ENCODE measurements around the gene OLFML1.

Gene OLFML1

DNA sequence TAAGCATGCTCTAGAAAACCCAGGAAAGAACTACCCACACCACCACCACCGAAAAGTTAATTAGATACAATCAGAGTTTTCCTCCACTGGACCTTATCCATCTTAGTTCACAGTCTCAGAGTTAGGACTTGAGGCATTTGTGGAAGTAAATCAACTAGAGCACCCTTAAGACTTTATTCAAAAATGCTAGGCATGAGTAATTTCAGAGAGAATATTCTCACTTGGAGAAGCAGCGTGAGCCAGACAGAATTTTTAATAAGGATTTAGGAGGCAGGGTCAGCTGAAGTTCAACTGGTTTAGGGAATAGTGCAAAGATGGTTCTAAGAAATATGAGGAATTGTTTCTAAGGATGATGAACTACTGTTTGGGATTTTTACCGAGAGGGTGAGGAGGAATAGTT, 1.2 kb upstream of the OLFML1 start:
- DNase-seq: no peak

DNA sequence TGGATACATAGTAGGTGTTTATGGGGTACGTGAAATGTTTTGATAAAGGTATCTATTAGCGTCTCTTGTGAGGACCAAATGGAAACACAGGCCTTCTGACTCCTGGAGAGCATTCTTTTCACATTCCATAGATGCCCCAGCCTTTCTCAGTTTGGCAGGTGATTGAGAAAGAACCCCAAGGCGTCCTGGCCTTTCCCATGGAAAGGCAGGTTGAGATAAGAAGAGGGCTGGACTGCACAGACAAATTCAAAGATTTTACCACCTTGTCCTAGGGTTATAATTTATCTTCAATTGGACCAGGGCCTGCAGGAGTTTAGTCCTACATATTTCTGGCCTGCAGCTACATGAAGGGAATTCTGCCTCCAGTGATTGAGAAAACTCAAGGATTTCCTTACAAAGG, 661 bp upstream of the OLFML1 start:
- DNase-seq: no peak

DNA sequence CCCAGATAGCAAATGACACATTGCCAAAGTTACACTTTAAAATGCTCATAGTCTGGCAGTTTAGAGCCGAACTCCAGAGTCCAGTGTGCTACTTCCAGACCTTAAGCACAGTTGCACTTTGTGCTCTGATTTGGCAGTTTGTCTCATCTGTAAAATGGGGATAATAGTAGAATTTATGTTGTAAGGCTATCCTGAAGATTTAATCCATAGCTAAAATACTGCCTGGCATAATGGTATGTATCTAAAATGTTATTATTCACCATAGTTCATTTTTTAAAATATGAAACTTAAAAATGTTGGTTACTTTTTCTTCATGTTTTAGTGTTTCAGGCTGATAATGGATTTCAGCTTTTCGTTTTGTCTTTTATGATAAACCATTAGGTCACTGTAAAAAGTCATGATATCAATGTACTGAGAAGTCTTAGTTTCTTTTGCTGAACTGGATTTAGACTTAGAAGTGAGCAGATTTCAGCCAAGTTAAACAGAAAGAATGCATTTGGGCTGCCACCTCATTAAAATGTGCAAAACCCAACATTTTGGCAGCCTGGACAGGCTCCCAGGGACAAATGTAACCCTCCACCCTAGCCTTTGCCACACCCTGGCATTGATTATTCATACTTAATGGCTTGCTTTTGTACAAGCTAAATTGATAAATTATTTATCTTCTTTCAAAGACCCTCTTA, 933 bp downstream of the OLFML1 start:
- no peak for DNase-seq

DNA sequence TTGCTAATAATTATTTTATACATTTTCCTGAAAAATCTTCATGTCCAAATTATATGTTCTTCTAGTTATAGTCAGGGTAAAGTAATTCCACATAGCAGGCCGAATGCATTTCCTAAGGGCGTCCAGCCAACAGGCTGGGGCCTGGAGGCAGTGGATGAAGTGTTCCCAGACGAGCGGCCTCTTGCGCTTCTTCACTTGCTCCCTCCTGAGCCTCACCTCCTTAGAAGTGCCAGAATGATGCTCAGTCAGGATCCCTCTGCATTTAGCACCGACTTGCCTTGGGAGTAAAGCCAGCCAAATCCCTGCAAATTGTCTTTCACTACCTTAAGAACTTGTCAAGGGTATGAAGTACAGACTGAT, 1.5 kb downstream of the OLFML1 start:
- DNase-seq: no peak

DNA sequence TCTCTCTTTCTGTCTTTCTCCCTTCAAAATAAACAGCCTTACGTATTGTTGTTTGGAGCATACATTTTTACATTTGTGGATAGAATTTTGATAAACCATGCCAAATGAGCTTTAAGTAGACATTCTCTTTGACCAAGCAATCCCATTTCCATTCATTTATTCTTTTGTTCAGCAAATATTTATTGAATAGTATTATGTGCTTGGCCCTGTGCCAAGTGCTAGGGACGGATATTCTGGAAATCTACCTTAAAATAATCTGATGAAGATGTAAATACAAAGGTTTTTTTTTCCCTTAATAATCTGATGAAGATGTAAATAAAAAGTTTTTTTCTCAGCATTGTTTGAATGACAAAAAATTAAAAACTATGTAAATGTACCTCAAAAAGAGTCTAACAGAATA, 2.1 kb downstream of the OLFML1 start:
- DNase-seq: no peak

DNA sequence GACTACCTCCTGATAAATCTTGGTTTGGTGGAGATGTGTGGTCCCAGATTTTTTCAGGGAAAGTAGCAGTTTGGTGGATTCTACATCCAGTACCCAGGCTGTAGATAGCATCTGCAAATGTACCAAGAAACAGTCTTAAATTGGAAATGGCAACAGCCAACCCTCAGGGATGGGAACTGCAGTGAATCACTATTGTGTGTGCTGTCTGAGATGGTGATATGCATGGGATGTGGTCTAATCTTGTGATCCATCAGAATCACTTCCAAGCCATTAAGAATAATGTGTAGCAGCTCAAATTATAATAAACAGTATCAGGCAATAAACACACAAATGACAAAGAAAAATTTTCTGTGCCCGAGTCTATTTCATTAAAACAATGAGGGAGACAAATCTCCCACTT, 3.4 kb downstream of the OLFML1 start:
- no peak for DNase-seq

DNA sequence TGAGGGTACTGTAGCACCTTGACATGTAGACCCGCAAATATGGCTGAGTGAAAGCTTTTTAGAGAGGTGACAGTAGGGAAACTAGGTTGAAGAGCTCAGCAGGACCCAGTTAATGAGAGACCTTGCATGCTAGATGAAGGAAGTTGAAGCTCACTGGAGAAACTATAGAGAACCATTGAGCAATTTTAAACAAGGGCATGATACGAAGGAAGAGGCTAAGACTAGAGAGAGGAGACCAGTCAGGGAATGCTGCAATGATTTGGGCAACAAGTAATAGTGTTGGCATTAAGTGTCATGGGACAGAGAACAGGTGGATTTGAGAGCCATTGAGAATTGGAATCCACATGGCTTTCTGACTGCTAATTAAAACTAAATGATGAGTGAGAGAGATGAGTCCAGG, 4.1 kb downstream of the OLFML1 start:
- no peak for DNase-seq

DNA sequence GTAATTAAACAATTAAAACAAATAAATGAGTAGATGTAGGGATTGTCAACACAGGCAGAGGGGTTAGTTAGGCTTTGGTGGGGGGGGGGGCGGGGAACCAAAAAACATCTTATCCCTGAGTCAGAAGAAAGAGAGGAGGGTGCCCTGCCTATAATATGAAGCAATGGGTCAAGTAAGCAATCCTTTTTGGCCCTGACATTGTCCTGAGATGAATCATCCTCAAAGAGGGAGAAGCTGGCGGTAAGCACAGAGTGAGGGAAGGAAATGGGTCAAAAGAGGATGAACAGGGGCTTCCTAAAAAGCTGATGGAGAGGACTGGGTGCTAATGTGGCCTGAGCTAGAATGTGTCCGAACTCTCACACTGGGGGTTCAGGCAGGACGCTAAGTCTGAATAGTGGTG, 4.7 kb downstream of the OLFML1 start:
- DNase-seq: no peak

DNA sequence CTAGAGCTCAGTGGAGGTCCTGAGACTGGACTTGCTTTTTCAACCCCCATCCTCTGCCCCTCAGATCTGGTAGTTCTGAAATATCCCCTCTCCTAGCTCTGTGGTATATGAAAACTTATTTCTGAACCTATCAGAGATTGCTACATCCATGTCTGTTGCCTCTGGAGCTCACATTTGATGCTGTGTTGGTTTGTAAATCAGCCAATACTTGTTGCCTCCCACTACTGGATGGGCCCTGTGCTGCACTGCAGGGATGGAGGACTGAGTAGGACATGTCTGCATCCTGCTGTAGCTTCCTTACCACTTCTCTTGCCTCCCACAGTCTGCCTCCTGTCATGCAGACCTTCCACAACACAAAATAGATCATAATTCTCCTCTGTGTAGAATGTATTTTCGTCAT, 5.2 kb downstream of the OLFML1 start:
- DNase-seq: no peak

DNA sequence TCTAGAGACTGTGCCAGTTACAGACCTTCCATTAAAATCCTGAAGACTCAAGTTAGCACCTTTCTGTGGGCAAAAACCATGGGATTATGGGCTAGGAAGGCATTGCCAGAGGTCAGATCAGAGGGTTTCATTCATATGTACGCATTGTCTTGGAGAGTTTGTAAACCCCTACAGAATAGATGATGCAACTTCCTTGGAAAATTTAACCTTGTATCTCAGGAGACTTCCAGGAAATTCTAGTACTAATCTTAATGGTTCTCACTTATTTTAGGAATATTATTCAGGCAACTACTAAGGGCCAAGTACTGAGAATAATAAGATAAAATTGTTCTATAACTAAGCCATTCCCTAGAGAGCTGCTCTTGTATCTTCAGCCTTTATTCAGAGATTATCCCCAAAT, 6.9 kb downstream of the OLFML1 start:
- DNase-seq: no peak

DNA sequence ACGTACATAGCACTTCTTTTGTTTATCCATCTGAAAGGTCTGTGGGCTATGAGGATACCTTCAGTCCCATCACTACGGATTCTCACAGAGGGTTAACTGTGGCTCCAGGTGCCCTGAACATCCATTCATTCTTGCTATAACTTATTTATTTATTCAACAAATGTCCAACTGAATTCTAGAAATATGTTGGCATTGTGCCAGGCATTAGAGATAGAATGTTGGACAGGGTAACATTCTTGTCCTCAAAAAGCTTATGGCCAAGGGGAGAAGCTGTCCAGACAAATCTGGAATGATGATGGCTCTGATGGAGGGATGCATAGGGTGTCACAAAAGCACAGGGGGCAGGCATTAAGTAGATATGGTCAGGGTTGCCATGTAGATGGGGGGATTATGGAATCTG, 8.4 kb downstream of the OLFML1 start:
- DNase-seq: no peak

DNA sequence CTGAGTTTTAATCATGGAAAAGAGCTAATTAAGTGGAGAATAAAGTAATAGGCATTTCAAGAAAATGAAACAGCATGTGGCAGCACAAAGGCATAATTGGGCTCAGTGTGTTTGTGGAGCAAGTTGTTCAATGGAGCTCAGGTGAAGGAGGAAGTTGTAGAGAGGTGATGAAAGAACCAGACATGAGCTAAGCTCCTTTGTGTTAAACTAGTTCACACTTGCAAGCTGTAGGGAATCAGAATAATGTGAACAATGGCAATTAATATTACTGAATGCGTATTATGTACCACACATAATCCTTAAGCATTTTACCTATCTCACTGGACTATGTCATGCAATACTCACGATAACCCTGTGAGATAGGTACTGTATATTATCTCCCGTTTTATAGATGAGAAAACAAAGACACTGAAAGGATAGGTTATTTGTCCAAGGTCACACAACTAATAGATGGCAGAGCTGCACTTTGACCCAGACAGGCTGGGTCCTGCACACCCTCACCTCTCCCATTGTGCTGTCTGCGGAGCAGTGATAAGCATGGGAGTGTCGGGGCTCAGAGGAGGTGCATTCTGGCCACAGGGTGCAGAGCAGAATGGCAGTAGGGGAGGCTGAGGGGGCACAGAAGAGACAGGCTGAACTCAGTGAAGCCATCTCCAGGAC, 8.9 kb downstream of the OLFML1 start:
- DNase-seq: no peak

DNA sequence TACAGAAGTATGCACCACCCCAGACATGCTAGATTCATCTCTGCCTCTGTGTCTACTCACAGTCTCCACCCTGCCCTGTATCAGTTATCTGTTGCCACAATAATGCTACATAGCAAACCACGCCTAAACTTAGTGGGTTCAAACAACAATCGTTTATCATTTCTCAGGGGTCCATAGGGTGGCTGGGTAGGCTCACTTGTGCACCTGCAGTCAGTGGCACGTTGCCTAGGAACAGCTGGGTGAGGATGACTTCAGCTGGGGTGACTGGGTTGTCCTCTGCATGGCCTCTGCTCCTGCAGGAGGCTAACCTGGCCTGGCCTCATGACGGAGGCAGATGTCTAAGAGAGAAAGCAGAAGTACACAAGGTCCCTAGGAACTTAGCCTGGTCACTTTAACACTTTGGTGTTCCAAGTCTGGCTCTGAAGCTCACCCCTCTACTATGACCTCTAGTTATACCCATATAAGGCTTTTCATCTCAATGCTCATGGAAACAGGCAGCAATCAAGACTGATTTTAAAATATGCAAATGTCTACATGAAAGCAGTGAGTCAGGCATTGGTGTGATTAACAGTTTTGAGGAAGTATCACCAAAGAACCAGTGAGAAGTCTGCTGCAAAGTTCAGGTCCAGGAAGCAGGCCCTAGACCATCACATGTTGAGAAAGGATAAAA, 10.7 kb downstream of the OLFML1 start:
- DNase-seq: no peak

DNA sequence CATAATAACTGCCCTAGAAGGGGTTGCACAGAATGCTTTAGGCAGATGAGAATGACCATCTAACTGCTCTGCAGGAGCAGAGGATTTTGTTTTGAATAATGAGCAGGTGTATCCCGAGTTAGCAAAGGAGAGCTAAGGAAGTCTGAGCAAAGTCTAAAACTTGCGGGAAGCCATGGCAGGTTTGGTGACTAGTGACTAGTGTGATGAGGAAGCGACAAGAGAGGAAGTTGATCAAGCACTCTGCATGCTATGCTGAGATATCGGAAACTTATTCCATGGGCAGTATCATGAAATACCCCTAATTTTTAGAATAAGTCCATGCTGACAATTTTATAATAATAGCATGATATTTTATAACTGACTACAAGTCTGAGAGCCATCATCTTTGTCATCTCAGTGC, 12.9 kb downstream of the OLFML1 start:
- no peak for DNase-seq

DNA sequence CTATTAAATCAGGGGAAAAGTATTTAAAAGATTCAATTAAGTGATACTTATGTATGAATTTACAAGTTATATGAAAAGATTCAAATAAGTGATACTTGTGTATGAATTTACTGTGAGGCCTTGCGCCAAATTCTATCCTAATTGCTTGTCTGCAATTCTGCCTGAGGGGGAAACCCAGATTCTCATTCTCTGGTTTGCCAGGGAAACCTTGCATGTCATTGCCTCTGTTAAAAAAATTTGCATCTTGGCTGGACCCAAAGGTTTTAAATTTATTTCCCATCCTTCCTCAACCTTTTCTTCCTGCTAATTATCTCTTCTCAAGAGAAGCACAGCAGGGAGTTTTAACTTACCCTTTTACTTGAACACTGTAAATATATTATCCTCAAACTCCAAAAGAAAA, 13.8 kb downstream of the OLFML1 start:
- DNase-seq: no peak

DNA sequence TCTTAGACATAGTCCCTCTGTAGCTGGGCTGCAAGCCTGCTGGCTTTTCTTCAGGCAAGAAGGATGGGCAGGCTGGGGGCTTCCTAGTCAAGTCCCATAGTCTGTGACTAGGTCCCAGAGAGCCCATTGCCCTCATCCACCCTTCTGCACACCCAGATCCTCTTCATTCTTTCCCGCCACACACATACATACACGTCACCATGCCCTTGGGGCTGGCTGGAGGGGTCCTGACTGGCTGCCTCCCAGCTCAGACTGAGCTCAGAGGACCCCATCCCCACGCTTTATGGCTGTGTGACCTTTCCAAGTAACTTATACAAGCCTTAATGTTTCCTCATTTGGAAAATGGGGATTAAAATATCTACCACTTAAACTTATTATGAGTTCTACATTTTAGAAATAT, 14.9 kb downstream of the OLFML1 start:
- no peak for DNase-seq

DNA sequence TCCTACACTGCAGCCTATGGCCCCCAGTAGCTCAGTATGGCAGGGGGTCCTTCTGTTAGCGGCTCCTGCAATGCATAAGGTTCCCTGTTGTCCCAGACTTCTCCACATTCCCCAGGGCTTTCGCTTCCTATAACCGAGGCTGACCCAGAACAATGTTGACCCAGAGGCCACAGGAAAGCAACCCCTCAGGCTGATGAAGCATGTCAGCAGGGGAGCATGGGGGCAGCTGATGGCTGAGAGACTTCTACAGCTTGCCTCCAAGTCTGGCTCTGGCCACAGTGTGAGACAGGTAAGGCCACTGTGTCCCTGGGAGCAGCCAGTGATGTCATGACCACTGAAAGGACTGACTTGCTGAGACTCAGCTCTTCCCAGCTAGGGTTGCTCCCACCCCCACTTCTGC, 15.9 kb downstream of the OLFML1 start:
- no peak for DNase-seq

DNA sequence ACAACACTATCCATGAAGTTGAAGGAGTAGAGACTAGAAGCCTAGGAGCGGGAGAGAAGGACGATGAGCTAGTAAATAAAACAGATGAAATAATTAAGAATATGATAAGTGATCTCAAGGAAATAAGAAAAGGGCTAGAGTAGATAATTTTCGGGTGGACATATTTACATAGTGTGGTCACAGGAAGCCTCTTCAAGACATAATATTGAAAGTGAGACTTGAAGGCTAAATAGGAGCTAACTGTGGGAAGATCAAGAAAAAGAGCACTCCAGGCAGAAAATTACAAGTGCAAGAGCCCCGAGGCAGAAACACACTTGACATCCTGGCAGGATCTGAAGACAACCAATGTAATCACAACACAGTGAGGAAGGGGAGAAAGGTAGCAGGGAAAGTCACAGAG, 16.6 kb downstream of the OLFML1 start:
- DNase-seq: no peak

DNA sequence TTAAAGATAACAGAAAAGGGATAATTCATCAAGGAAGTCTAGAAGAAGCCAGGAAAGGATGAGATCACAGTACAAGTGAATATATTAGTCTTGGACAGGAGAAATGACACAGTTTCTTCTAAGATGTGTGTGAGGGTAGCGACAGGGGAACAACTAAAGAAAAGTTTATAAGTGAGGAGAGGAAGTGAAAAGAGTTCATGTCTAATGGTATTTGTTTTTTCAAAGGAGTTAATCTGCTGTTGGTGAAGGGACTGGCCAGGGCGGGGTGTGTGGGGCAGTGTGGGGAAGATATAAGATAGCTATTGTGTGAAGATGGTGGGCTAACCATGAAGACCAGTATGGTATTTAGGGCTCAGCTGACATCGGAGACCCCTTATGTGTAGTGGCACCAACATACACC, 20.9 kb downstream of the OLFML1 start:
- no peak for DNase-seq

DNA sequence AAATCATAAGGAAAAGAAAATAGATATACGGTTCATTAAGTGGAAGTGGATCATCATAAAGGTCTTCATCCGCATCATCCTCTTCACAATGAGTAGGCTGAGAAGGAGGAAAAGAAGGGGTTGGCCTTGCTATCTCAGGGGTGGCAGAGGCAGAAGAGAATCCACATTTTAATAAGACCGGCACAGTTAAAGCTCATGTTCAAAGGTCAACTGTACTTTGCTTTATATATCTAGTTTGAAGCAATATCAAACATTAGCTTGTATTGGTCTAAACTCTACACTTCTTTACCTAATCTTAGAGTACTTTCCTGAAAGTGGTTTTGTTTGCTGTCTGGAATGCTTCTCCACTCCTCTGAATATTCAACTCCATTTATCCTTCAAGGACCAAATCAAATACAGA, 22.8 kb downstream of the OLFML1 start:
- DNase-seq: no peak

DNA sequence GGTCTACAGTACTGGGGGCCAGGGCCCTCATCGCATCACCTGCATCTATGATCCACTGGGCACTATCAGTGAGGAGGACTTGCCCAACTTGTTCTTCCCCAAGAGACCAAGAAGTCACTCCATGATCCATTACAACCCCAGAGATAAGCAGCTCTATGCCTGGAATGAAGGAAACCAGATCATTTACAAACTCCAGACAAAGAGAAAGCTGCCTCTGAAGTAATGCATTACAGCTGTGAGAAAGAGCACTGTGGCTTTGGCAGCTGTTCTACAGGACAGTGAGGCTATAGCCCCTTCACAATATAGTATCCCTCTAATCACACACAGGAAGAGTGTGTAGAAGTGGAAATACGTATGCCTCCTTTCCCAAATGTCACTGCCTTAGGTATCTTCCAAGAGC, 24.7 kb downstream of the OLFML1 start:
- DNase-seq: no peak

DNA sequence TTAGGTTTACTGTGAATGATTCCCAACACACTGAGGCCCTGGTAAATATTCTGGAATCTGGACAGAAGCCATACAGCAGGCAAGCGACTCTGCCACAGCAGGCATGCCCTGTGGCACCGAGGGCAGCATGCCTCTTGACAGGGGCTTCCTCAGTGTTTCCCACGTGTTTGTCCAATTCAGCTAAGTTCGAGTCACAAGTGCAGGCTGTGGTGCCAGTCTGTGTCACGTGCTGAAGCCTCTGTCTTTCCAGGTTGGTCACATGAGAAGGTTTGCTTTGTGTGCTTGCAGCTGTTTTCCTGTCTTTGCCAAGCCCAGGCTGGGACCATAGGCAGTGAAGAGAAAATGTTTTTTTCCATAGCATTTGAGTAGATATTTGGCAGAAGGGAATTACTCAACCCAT, 26.1 kb downstream of the OLFML1 start:
- peak in 2 of 3 experiments; percentile 2 to 42 for DNase-seq

DNA sequence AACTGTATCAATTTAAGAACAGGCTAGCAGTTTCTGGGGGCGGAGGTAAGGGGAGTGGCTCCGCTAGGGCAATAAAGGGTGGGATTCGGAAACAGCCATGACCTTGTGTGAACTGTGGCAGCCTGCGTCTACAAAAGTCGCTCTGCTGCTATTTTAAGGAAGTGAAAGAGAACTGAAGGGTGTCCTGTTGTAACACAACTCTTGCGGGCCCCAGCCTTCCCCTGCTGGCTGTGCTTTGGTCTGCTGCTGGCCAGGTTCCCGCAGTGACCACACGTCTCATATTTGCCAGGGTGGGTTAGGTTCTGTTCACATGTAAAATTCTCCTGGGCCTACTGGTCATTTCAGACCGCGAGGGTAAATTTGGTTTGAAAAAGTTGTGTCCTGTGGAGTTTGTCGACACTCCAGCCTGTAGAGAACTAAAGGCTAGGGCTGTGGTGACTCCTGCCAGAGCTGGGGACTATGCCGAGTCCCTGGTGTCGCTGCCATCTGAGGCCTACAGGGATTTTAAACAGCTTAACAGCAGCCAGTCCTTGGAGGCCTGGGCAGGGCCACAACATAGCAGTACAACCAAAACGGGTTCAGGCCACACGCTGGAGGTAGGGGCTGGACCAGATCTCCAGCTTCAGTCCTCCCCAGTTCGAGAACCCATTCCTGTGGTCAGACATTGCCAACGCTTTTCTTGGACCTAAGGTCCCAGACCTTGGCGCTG, 27.4 kb downstream of the OLFML1 start:
- DNase-seq: no peak

Measured in NCI-H1417 (cell line).